Ovary (tissue), 9 donors: ENCODE measurements around the gene TSPOAP1. TPM values are rescaled to one million over a fixed set of nuclear protein-coding genes. Genes with fewer than 3 reads are reported as not detected.

ENCODE experiments used
- DNase-seq, 5 donors: peaks; one replicate each; pipeline ENCODE4 v3.0.0-alpha.2; 2019 to 2020
- H3K27ac ChIP-seq, 2 donors: fragments of 200-600 bp; one replicate each; pipeline versions ENCODE4 v1.5.1 to v1.8.0; 2019 to 2022
- H3K27me3 ChIP-seq: fragments of 200-600 bp; one replicate; pipeline ENCODE4 v1.8.0; 2022
- H3K36me3 ChIP-seq: fragments of 200-600 bp; sonication (generic); one replicate; pipeline ENCODE4 v1.5.1; 2019
- H3K4me1 ChIP-seq: one replicate; pipeline ENCODE4 v1.8.1; 2013; ENCODE audit warnings: mild to moderate bottlenecking, moderate library complexity; ENCODE audit not compliant: insufficient read depth
- H3K4me3 ChIP-seq: fragments of 200-600 bp; sonication (generic); one replicate; pipeline ENCODE4 v1.5.1; 2017
- H3K9me3 ChIP-seq, 2 donors: fragments of 200-600 bp in 1 of 2; sonication (generic) in 1 of 2; one replicate each; pipeline versions ENCODE4 v1.5.1 to v1.8.1; 2013 to 2019; ENCODE audit warnings: mild to moderate bottlenecking in 1 of 2, moderate library complexity in 1 of 2
- EP300 ChIP-seq: sonication (generic); formaldehyde crosslinking; IDR thresholded peaks from one replicate; pipeline ENCODE4 v1.6.1; 2017; ENCODE audit warnings: antibody characterized with exemption
- POLR2A ChIP-seq: fragments of 450-650 bp; IDR thresholded peaks from one replicate; pipeline ENCODE4 v1.6.1; 2017; ENCODE audit warnings: antibody characterized with exemption, mild to moderate bottlenecking, moderate library complexity
- WGBS, 3 donors: extraction: QIAGEN DNeasy Blood & Tissue Kit in 1 of 3; methylation state at CpG; one replicate each; pipeline versions ENCODE4 v1.1.5 to v1.1.7; 2013 to 2017; 5-methylcytosine and 5-hydroxymethylcytosine counted together
- intact Hi-C, 4 donors: fragments of 100-400 bp; cut with DNase I; formaldehyde crosslinking; loops; one replicate each; pipeline versions ENCODE4 v1.11.0 to v1.15.1; 2022 to 2023
- polyA plus RNA-seq, 2 donors: library from polyadenylated mRNA; stranded (reverse); fragments of 200-250 nt in 1 of 2; fragments of 350-450 nt in 1 of 2; fragmentation: Illumina TruSeq in 1 of 2; extraction: RNeasy Lipid Tissue Mini Kit (QIAGEN cat#74804) in 1 of 2; gene quantifications; one replicate each; pipeline ENCODE4 v1.2.3, GENCODE V29; 2013 to 2014
- total RNA-seq, 7 donors: library from RNA; depleted of rRNA in 2 of 7; stranded (reverse); fragments of >200 nt in 2 of 7; fragmentation: NEBNext Ultra II Directional in 3 of 7; extraction: Animal tissue kit (Norgen Biotek cat#: 25700) in 3 of 7; gene quantifications; one replicate each; pipeline versions ENCODE4 v1.1.0 to v1.2.4, GENCODE V29; 2016 to 2023
- TF ChIP-seq, protein P1 (sequence below), 3 donors: fragments of 450-650 bp in 2 of 3; fragments of 200-600 bp in 1 of 3; IDR thresholded peaks; one replicate each; pipeline versions ENCODE4 v1.5.1 to v1.8.0; 2016 to 2022; ENCODE audit warnings: antibody characterized with exemption in 3 of 3, mild to moderate bottlenecking in 1 of 3
- donor health status: DM: no; HTN: no; CAD: no; lungs with moderate emphysema.
- donor health status: DM: no; HTN: no; CAD: no.
- donor health status: Bipolar disorder and iron deficiency.
- donor health status: DM: yes; HTN: yes; CAD: no.
- donor health status: DM: no; HTN: no; CAD: no.
- donor health status: DM: yes; HTN: yes; CAD: no.

Gene TSPOAP1
- total and polyA plus RNA-seq, 9 donors, result 8.3 to 49.1 (median 37.5) TPM

DNA sequence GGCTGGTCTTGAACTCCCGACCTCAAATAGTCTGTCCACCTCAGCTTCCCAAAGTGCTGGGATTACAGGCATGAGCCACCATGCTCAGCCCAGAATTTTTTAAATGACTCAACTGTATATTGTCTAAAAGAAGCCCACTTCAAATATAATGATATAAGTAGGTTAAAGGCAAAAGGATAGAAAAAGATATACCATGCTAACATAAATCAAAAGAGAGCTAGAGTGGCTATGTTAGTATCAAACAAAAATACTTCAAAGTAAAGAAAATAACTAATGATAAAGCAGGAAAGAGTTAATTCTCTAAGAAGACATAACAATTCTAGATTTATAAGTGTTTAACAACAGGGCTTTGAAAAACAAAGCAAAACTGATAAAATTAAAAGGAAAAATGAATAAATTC is 34.6 kb downstream of the TSPOAP1 start:
- Histone ChIP-seq H3K36me3 (no peaks in the 10 kb centered on the region), H3K27me3 (no peaks in the 10 kb centered on the region), H3K27ac (no peak overlapping the region), H3K9me3 (no peaks in the 10 kb centered on the region), H3K4me1 (no peaks in the 10 kb centered on the region), H3K4me3 (no peak overlapping the region)
- TF ChIP-seq POLR2A (no peak), EP300 (no peak)
- TF ChIP-seq, protein P1, sequence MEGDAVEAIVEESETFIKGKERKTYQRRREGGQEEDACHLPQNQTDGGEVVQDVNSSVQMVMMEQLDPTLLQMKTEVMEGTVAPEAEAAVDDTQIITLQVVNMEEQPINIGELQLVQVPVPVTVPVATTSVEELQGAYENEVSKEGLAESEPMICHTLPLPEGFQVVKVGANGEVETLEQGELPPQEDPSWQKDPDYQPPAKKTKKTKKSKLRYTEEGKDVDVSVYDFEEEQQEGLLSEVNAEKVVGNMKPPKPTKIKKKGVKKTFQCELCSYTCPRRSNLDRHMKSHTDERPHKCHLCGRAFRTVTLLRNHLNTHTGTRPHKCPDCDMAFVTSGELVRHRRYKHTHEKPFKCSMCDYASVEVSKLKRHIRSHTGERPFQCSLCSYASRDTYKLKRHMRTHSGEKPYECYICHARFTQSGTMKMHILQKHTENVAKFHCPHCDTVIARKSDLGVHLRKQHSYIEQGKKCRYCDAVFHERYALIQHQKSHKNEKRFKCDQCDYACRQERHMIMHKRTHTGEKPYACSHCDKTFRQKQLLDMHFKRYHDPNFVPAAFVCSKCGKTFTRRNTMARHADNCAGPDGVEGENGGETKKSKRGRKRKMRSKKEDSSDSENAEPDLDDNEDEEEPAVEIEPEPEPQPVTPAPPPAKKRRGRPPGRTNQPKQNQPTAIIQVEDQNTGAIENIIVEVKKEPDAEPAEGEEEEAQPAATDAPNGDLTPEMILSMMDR (IDR thresholded peaks at IDR 0.05), result no peak
- no peak for DNase-seq
- intact Hi-C loops, result no loop called here
- WGBS, 3 donors, result 82 to 85% (median 84%) methylated on average over 1 of the region's 1 CpG

DNA sequence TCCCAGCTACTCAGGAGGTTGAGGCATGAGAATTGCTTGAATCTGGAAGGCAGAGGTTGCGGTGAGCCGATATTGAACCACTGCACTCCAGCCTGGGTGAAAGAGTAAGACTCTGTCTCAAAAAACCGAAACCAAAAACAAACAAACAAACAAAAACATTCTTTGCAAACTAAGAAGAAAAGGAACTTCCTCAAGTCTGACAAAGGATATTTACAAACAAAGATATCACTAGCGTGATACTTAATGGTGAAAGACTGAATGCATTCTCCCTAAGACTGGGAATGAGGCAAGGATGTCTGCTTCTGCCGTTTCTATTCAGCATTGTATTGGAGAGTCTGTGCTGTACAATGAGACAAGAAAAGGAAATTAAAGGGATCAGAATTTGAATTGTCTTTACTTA is 37.3 kb downstream of the TSPOAP1 start:
- TF ChIP-seq POLR2A, result no peak
- TF ChIP-seq EP300, result no peak
- TF ChIP-seq, protein P1 (IDR thresholded peaks at IDR 0.05), result no peak
- H3K27ac ChIP-seq, result no peak overlapping the region
- no peaks in the 10 kb centered on the region for H3K4me1 ChIP-seq
- intact Hi-C loops, result no loop called here
- H3K27me3 ChIP-seq, result no peaks in the 10 kb centered on the region
- no peaks in the 10 kb centered on the region for H3K9me3 ChIP-seq
- 67 to 78% (median 71%) methylated on average over 5 of the region's 5 CpGs for WGBS, 3 donors
- H3K36me3 ChIP-seq, result no peaks in the 10 kb centered on the region
- no peak overlapping the region for H3K4me3 ChIP-seq
- no peak for DNase-seq

DNA sequence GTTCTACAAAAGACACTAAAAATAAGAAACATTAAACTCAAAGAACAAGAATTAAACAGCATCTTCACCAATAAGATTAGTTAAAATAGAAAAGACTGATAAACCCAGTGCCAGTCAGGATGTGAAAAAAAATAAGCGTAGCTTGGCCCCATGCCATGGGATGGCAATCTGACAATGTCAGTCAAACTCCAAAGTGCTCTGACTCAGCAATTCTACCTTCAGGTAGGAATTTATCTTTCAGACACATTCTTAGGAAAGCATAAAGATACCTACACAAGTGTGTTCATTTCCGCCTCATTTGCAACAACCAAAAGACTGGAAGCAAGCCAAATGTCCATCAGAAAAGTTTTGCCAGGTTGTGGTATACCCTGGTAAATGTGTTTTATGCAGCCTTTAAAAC is 38.7 kb downstream of the TSPOAP1 start:
- DNase-seq, result no peak
- Histone ChIP-seq H3K27me3 (no peaks in the 10 kb centered on the region), H3K9me3 (no peaks in the 10 kb centered on the region), H3K4me1 (no peaks in the 10 kb centered on the region), H3K36me3 (no peaks in the 10 kb centered on the region), H3K4me3 (no peak overlapping the region), H3K27ac (no peak overlapping the region)
- intact Hi-C loops, result no loop called here
- WGBS, 3 donors, result 39 to 52% (median 47%) methylated on average over 2 of the region's 2 CpGs
- TF ChIP-seq, protein P1 (IDR thresholded peaks at IDR 0.05), result no peak
- TF ChIP-seq EP300 (no peak), POLR2A (no peak)

DNA sequence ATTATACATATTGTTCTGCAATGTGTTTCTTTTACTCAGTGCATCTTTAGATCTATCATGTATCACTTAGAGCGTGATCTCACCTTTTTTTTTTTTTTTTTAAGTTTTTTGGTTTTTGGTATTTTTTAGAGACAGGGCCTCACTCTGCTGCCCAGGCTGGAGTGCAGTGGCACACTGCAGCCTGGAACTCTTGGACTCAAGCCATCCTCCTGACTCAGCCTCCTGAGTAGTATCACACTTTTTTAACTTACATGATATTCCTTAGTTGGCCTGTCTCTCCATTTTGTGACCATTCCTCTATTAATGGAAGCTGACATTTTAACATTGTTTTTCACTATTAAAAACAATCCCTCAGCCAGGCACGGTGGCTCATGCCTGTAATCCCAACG is 43.2 kb downstream of the TSPOAP1 start:
- Histone ChIP-seq H3K4me1 (no peaks in the 10 kb centered on the region), H3K9me3 (no peaks in the 10 kb centered on the region), H3K36me3 (no peaks in the 10 kb centered on the region), H3K27me3 (no peaks in the 10 kb centered on the region), H3K4me3 (no peak overlapping the region), H3K27ac (no peak overlapping the region)
- TF ChIP-seq, protein P1 (IDR thresholded peaks at IDR 0.05), result no peak
- TF ChIP-seq EP300 (no peak), POLR2A (no peak)
- 81 to 91% (median 86%) methylated on average over 3 of the region's 3 CpGs for WGBS, 3 donors
- no peak for DNase-seq
- intact Hi-C loops, result no loop called here
